OCI-LY3 (cell line): ENCODE results near the gene METTL23.

ENCODE experiments used
- CTCF ChIP-seq: fragments of 200-600, 300-600 bp; sonication (generic); IDR thresholded peaks from 2 replicates; pipeline ENCODE4 v1.5.1; 2014; ENCODE audit warnings: antibody characterized with exemption, low read length, low read depth
- EZH2phosphoT487 ChIP-seq: fragments of 200-600 bp; shearing (Covaris generic); IDR thresholded peaks from 2 replicates; pipeline ENCODE4 v1.6.1; 2018; ENCODE audit warnings: antibody characterized with exemption, mixed run types, low read depth

DNA sequence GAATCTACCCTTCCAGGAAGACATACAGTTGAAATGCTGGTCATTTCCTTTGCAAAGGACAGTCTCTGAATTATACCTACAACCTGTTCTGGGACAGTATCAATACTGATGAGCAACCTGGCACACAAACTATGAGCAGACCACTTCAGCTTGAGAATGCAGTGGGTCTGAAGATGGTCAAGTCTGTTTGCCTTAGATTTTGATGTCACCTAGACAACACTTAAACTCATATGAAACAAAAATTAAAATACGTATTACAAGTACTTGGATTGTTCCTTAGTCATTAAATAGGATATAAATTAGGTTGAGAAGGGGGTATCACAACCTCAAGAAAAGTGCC lies 6.9 kb downstream of the METTL23 start:
- TF ChIP-seq CTCF, result no peak
- no peak for TF ChIP-seq EZH2phosphoT487
